WI38 (cell line): Measurements from ENCODE around the gene NSDHL.
"Not testable (repeated sequence)": the region's sequence is repeated elsewhere in the genome, so short reads cannot be mapped to it uniquely, and the experiment has no call there.

Experiments
- H3K4me3 ChIP-seq: 2 replicates; pipeline ENCODE4 v1.5.1; 2011; ENCODE audit warnings: low read depth, mild to moderate bottlenecking, control low read depth, low read length
- CTCF ChIP-seq: IDR thresholded peaks from 2 replicates; pipeline ENCODE4 v1.5.1; 2012; ENCODE audit warnings: low read depth, mild to moderate bottlenecking, control low read depth, low read length

Gene NSDHL

GRCh38 chrX:152830312-152831305, at the start of gene NSDHL, which contains the start of gene CETN2:
Gene NSDHL (plus strand): TSS chrX:152831063. CDS start chrX:152846325, 15,262 bp downstream.
Gene CETN2 (minus strand): TSS chrX:152830757. CDS start chrX:152830710, 47 bp downstream.
- no peak for TF ChIP-seq CTCF
- H3K4me3 ChIP-seq: peak within 1 kb of the TSS; percentile 75

GRCh38 chrX:152787062-152787461, 43.8 kb upstream of the NSDHL start:
- H3K4me3 ChIP-seq: not testable (repeated sequence)

- no peak for TF ChIP-seq CTCF
- no peak overlapping the region for H3K4me3 ChIP-seq
These were observed 31.9 kb upstream of the NSDHL start for GRCh38 chrX:152798945-152799344.

GRCh38 chrX:152806035-152806434, 24.8 kb upstream of the NSDHL start:
- no peak overlapping the region for H3K4me3 ChIP-seq
- no peak for TF ChIP-seq CTCF

- H3K4me3 ChIP-seq: no peak overlapping the region
- no peak for TF ChIP-seq CTCF
These were observed 20.5 kb upstream of the NSDHL start for GRCh38 chrX:152810403-152810802.

GRCh38 chrX:152813206-152813605, 17.7 kb upstream of the NSDHL start:
- H3K4me3 ChIP-seq: no peak overlapping the region
- no peak for TF ChIP-seq CTCF

- no peak for TF ChIP-seq CTCF
- no peak overlapping the region for H3K4me3 ChIP-seq
These were observed 16.8 kb upstream of the NSDHL start for GRCh38 chrX:152814048-152814447.
